Tibial nerve (tissue), 4 donors: ENCODE data around the gene NKIRAS2. TPM values are rescaled to one million over a fixed set of nuclear protein-coding genes. Genes with fewer than 3 reads are reported as not detected.

Source experiments
- DNase-seq, 2 donors: peaks; one replicate each; pipeline ENCODE4 v3.0.0-alpha.2; 2019; ENCODE audit warnings: low spot score in 2 of 2
- H3K27ac ChIP-seq, 4 donors: fragments of 200-600 bp; sonication (generic) in 3 of 4; one replicate each; pipeline ENCODE4 v1.5.1; 2017 to 2019; ENCODE audit warnings: mild to moderate bottlenecking in 1 of 4
- H3K27me3 ChIP-seq, 2 donors: fragments of 200-600 bp; sonication (generic) in 1 of 2; one replicate each; pipeline versions ENCODE4 v1.5.1 to v1.6.0; 2017 to 2019
- H3K36me3 ChIP-seq, 3 donors: fragments of 200-600 bp; sonication (generic); one replicate each; pipeline ENCODE4 v1.5.1; 2018 to 2019
- H3K4me1 ChIP-seq, 4 donors: fragments of 200-600 bp; sonication (generic) in 3 of 4; one replicate each; pipeline ENCODE4 v1.5.1; 2017 to 2019
- H3K4me3 ChIP-seq, 4 donors: fragments of 200-600 bp; sonication (generic) in 3 of 4; one replicate each; pipeline ENCODE4 v1.5.1; 2017 to 2019; ENCODE audit warnings: mild to moderate bottlenecking in 1 of 4, moderate library complexity in 1 of 4
- H3K9me3 ChIP-seq, 4 donors: fragments of 200-600 bp; sonication (generic) in 3 of 4; one replicate each; pipeline ENCODE4 v1.5.1; 2017 to 2019
- CTCF ChIP-seq, 5 experiments: fragments of 200-600 bp in 3 of 5; fragments of 450-650 bp in 2 of 5; sonication (generic) in 3 of 5; IDR thresholded peaks; one replicate each; pipeline ENCODE4 v1.5.1; 2016 to 2019; ENCODE audit warnings: antibody characterized with exemption in 5 of 5, mild to moderate bottlenecking in 3 of 5, moderate library complexity in 2 of 5
- EP300 ChIP-seq, 2 donors: sonication (generic); formaldehyde crosslinking; IDR thresholded peaks; one replicate each; pipeline ENCODE4 v1.6.1; 2017; ENCODE audit warnings: antibody characterized with exemption in 2 of 2, mild to moderate bottlenecking in 1 of 2
- POLR2A ChIP-seq, 2 donors: fragments of 450-650 bp; IDR thresholded peaks; one replicate each; pipeline ENCODE4 v1.6.1; 2017; ENCODE audit warnings: antibody characterized with exemption in 2 of 2, mild to moderate bottlenecking in 2 of 2, moderate library complexity in 2 of 2
- WGBS, 2 donors: methylation state at CpG; one replicate each; pipeline ENCODE4 v1.1.5; 2018; 5-methylcytosine and 5-hydroxymethylcytosine counted together
- total RNA-seq, 4 donors: library from RNA; depleted of rRNA; stranded (reverse); fragments of >200 nt; gene quantifications; one replicate each; pipeline ENCODE4 v1.1.0, GENCODE V29; 2016

NKIRAS2 gene
- total RNA-seq, 4 donors from 2014 or later: 17.7 to 39.9 (median 23.8) TPM

- DNase-seq: no peak
- H3K36me3 ChIP-seq: peaks cover 3 to 91% (median 38%) of the 10 kb centered on the region in 3 donors
- H3K27ac ChIP-seq: peak overlapping the region in 2 of 4 donors; percentile 42 to 55
- no peak for TF ChIP-seq EP300 (IDR thresholded peaks at IDR 0.05)
- TF ChIP-seq POLR2A (IDR thresholded peaks at IDR 0.05): no peak
- no peak for TF ChIP-seq CTCF (IDR thresholded peaks at IDR 0.05)
- H3K9me3 ChIP-seq: no peaks in the 10 kb centered on the region
- WGBS, 2 donors: 74 to 93% methylated on average over 2 of the region's 2 CpGs
- H3K4me3 ChIP-seq: no peak overlapping the region
- H3K4me1 ChIP-seq: peaks cover 0 to 28% (median 21%) of the 10 kb centered on the region in 4 donors
- H3K27me3 ChIP-seq: no peaks in the 10 kb centered on the region
Measured at GRCh38 chr17:41996855-41997164, 23.1 kb upstream of the NKIRAS2 start.

- no peaks in the 10 kb centered on the region for H3K9me3 ChIP-seq
- DNase-seq: no peak
- WGBS, 2 donors: 43 to 47% methylated on average over 2 of the region's 2 CpGs
- TF ChIP-seq EP300 (IDR thresholded peaks at IDR 0.05) (no peak), POLR2A (IDR thresholded peaks at IDR 0.05) (no peak)
- H3K27me3 ChIP-seq: no peaks in the 10 kb centered on the region
- H3K36me3 ChIP-seq: peaks cover 3 to 79% (median 31%) of the 10 kb centered on the region in 3 donors
- H3K4me3 ChIP-seq: no peak overlapping the region
- peaks cover 0 to 35% (median 27%) of the 10 kb centered on the region in 4 donors for H3K4me1 ChIP-seq
- peak overlapping the region in 1 of 4 donors; percentile 14 for H3K27ac ChIP-seq
Measured at GRCh38 chr17:41998497-41998896, 21.4 kb upstream of the NKIRAS2 start.

- no peak overlapping the region for H3K4me3 ChIP-seq
- peaks cover 2 to 58% (median 15%) of the 10 kb centered on the region in 3 donors for H3K36me3 ChIP-seq
- peak overlapping the region in 3 of 4 donors; percentile 41 to 83 (median 77) for H3K27ac ChIP-seq
- DNase-seq: no peak
- no peaks in the 10 kb centered on the region for H3K27me3 ChIP-seq
- WGBS, 2 donors: 81 to 83% methylated on average over 3 of the region's 3 CpGs
- no peaks in the 10 kb centered on the region for H3K9me3 ChIP-seq
- TF ChIP-seq POLR2A (IDR thresholded peaks at IDR 0.05) (no peak), EP300 (IDR thresholded peaks at IDR 0.05) (no peak), CTCF (IDR thresholded peaks at IDR 0.05) (no peak)
- peaks cover 0 to 53% (median 43%) of the 10 kb centered on the region in 4 donors for H3K4me1 ChIP-seq
Measured at GRCh38 chr17:42000413-42001133, 19.3 kb upstream of the NKIRAS2 start.

GRCh38 chr17:42001729-42002128 lies 18.2 kb upstream of the NKIRAS2 start:
- Histone ChIP-seq H3K9me3 (no peaks in the 10 kb centered on the region), H3K27me3 (no peaks in the 10 kb centered on the region), H3K4me3 (no peak overlapping the region), H3K27ac (peak overlapping the region; percentile 21 to 83 (median 59)), H3K36me3 (peaks cover 0 to 46% (median 15%) of the 10 kb centered on the region in 3 donors), H3K4me1 (peaks cover 0 to 65% (median 46%) of the 10 kb centered on the region in 4 donors)
- TF ChIP-seq CTCF (IDR thresholded peaks at IDR 0.05) (no peak), POLR2A (IDR thresholded peaks at IDR 0.05) (no peak), EP300 (IDR thresholded peaks at IDR 0.05) (no peak)
- DNase-seq: no peak
- WGBS, 2 donors: 71 to 83% methylated on average over 2 of the region's 2 CpGs

GRCh38 chr17:42002175-42002791 lies 17.6 kb upstream of the NKIRAS2 start:
- Histone ChIP-seq H3K27me3 (no peaks in the 10 kb centered on the region), H3K9me3 (no peaks in the 10 kb centered on the region), H3K4me1 (peaks cover 0 to 70% (median 48%) of the 10 kb centered on the region in 4 donors), H3K4me3 (no peak overlapping the region), H3K36me3 (peaks cover 0 to 41% (median 15%) of the 10 kb centered on the region in 3 donors), H3K27ac (peak overlapping the region; percentile 21 to 83 (median 59))
- 59 to 71% methylated on average over 7 of the region's 7 CpGs for WGBS, 2 donors
- no peak for DNase-seq
- no peak for TF ChIP-seq POLR2A (IDR thresholded peaks at IDR 0.05)
- TF ChIP-seq EP300 (IDR thresholded peaks at IDR 0.05): no peak
- no peak for TF ChIP-seq CTCF (IDR thresholded peaks at IDR 0.05)
